Heart right ventricle (tissue), 16 donors: ENCODE results near the gene GIT2. TPM values are rescaled to one million over a fixed set of nuclear protein-coding genes. Genes with fewer than 3 reads are reported as not detected.
A peak's percentile ranks its signal among the peaks of the same experiment; 100 is the strongest.

Experiments
- ATAC-seq, 8 donors: fragments of 200-7000 bp; cut with Tn5 transposase; one replicate each; pipeline ENCODE4 v1.9.1; 2020; ENCODE audit warnings: mild to moderate bottlenecking in 8 of 8, moderate library complexity in 8 of 8, moderate number of reproducible peaks in 1 of 8
- DNase-seq, 2 donors: peaks; one replicate each; pipeline ENCODE4 v3.0.0-alpha.2; 2020
- H3K27ac ChIP-seq, 10 donors: fragments of 200-600 bp; sonication (generic) in 2 of 10; one replicate each; pipeline versions ENCODE4 v1.5.0 to v1.8.0; 2020 to 2022; ENCODE audit warnings: mild to moderate bottlenecking in 3 of 10
- H3K27me3 ChIP-seq, 7 donors: fragments of 200-600 bp; one replicate each; pipeline ENCODE4 v1.8.0; 2021 to 2022; ENCODE audit warnings: mild to moderate bottlenecking in 2 of 7
- H3K36me3 ChIP-seq, 9 donors: fragments of 200-600 bp; sonication (generic) in 1 of 9; one replicate each; pipeline versions ENCODE4 v1.5.0 to v1.8.0; 2020 to 2022; ENCODE audit warnings: mild to moderate bottlenecking in 2 of 9
- H3K4me1 ChIP-seq, 9 donors: fragments of 200-600 bp; sonication (generic) in 1 of 9; one replicate each; pipeline versions ENCODE4 v1.5.0 to v1.8.0; 2020 to 2022; ENCODE audit warnings: mild to moderate bottlenecking in 4 of 9
- H3K4me3 ChIP-seq, 10 donors: fragments of 200-600 bp; sonication (generic) in 2 of 10; one replicate each; pipeline versions ENCODE4 v1.5.0 to v1.8.0; 2020 to 2022; ENCODE audit warnings: mild to moderate bottlenecking in 7 of 10, moderate library complexity in 2 of 10
- H3K9me3 ChIP-seq, 11 donors: fragments of 200-600 bp in 10 of 11; sonication (generic) in 2 of 11; one replicate each; pipeline versions ENCODE4 v1.5.0 to v1.8.0; 2013 to 2022; ENCODE audit warnings: mild to moderate bottlenecking in 2 of 11, control low read depth in 1 of 11, moderate library complexity in 1 of 11
- CTCF ChIP-seq, 9 donors: fragments of 200-600 bp; sonication (generic) in 2 of 9; IDR thresholded peaks; one replicate each; pipeline versions ENCODE4 v1.5.0 to v1.8.0; 2021 to 2022; ENCODE audit warnings: antibody characterized with exemption in 9 of 9, mild to moderate bottlenecking in 5 of 9, moderate library complexity in 1 of 9
- WGBS, 2 donors: extraction: QIAGEN DNeasy Blood & Tissue Kit; methylation state at CpG; one replicate each; pipeline ENCODE4 v1.1.7; 2013; ENCODE audit warnings: inconsistent platforms in 1 of 2; 5-methylcytosine and 5-hydroxymethylcytosine counted together
- intact Hi-C, 10 donors: fragments of 100-400 bp; cut with DNase I; formaldehyde crosslinking; loops; one replicate each; pipeline versions ENCODE4 v1.11.1 to v1.14.2; 2022
- polyA plus RNA-seq, 2 donors: library from polyadenylated mRNA; stranded (reverse); fragments of 200-250 nt; gene quantifications; one replicate each; pipeline ENCODE4 v1.2.3, GENCODE V29; 2013
- total RNA-seq, 10 donors: library from RNA; stranded (reverse); fragmentation: NEBNext Ultra II Directional in 3 of 10; extraction: Animal tissue kit (Norgen Biotek cat#: 25700) in 3 of 10; gene quantifications; one replicate each; pipeline versions ENCODE4 v1.2.1 to v1.2.4, GENCODE V29; 2021 to 2023
- donor health status: Arrhythmogenic right ventricular cardiomyopathy.
- donor health status: ischemic (EF 13 %, LVEDD 7.1; RV severe dilation, severe dysfunction).
- donor health status: healthy with polysubstance abuse.
- donor health status: DM: no; HTN: yes; CAD: no.
- donor health status: DM: no; HTN: no; CAD: no.
- donor health status: ischemic (EF 25% LVEDD 6.9; RV normal size, moderate dysfunction).
- donor health status: ischemic (EF 25% LVEDD 5.7; RV mildly dilated, moderate dysfunction).
- donor health status: healthy.
- donor health status: DM: yes; HTN: yes; CAD: no.
- donor health status: Ischemic cardiomyopathy.
- donor health status: ischemic (EF 35%, LVEDD 5.7; RV mildly dilated, moderate dysfunction).
- donor health status: nonischemic (EF 11% LVEDD 7.7; RV severe dilation, severe dysfunction).
- donor health status: DM: yes; HTN: yes; CAD: no.
- donor health status: PGD.
- donor health status: ischemic (EF 29% LVEDD 5.4; RV normal size, mild dysfunction).
- donor health status: nonischemic (EF 23%, LVEDD 6.1; RV moderate dilation, normal function).

The GIT2 gene
- total and polyA plus RNA-seq, 12 donors: 17.8 to 44.9 (median 38.9) TPM

- H3K27ac ChIP-seq: peak overlapping the region in 1 of 10 donors; percentile 8
- no peaks in the 10 kb centered on the region for H3K27me3 ChIP-seq
- no peak overlapping the region for H3K4me3 ChIP-seq
- peaks cover 0 to 43% (median 25%) of the 10 kb centered on the region in 9 donors for H3K4me1 ChIP-seq
- peaks cover 0 to 18% (median 0%) of the 10 kb centered on the region in 11 donors for H3K9me3 ChIP-seq
- intact Hi-C loops: no loop called here
- no peak for DNase-seq
- 86 to 88% methylated on average over 8 of the region's 8 CpGs for WGBS, 2 donors
- no peak for TF ChIP-seq CTCF (IDR thresholded peaks at IDR 0.05)
- H3K36me3 ChIP-seq: peaks cover 0 to 15% (median 0%) of the 10 kb centered on the region in 9 donors
- ATAC-seq: no peak
Measured at GRCh38 chr12:110002676-110003515, 6.7 kb upstream of the GIT2 start.

- peaks cover 0 to 51% (median 25%) of the 10 kb centered on the region in 9 donors for H3K4me1 ChIP-seq
- intact Hi-C loops: no loop called here
Measured at GRCh38 chr12:110001596-110001995, 5.4 kb upstream of the GIT2 start.

GRCh38 chr12:109999983-110000505, 3.9 kb upstream of the GIT2 start:
- Histone ChIP-seq H3K36me3 (peaks cover 0 to 15% (median 0%) of the 10 kb centered on the region in 9 donors), H3K27me3 (no peaks in the 10 kb centered on the region), H3K4me1 (peaks cover 0 to 59% (median 30%) of the 10 kb centered on the region in 9 donors), H3K9me3 (no peaks in the 10 kb centered on the region), H3K4me3 (peak overlapping the region; percentile 76 to 98 (median 92)), H3K27ac (peak overlapping the region in 9 of 10 donors; percentile 73 to 97 (median 87))
- no peak for DNase-seq
- 2 to 3% methylated on average over 17 of the region's 17 CpGs for WGBS, 2 donors
- ATAC-seq: no peak
- intact Hi-C loops: loop anchor here in 1 of 10 donors (10.0 kb wide), 1 partner anchor 55 kb away; no protein-coding TSS in a partner anchor
- TF ChIP-seq CTCF (IDR thresholded peaks at IDR 0.05): no peak

More at GRCh38 chr12:110001596-110001995, 5.4 kb upstream of the GIT2 start:
- no peak overlapping the region for H3K4me3 ChIP-seq
- TF ChIP-seq CTCF (IDR thresholded peaks at IDR 0.05): no peak
- DNase-seq (no peak), ATAC-seq (no peak)
- peaks cover 0 to 7% (median 0%) of the 10 kb centered on the region in 11 donors for H3K9me3 ChIP-seq
- H3K36me3 ChIP-seq: peaks cover 0 to 15% (median 0%) of the 10 kb centered on the region in 9 donors
- no peak overlapping the region for H3K27ac ChIP-seq
- 81 to 86% methylated on average over 4 of the region's 4 CpGs for WGBS, 2 donors
- no peaks in the 10 kb centered on the region for H3K27me3 ChIP-seq

GRCh38 chr12:109999649-109999971, 3.4 kb upstream of the GIT2 start:
- H3K36me3 ChIP-seq: peaks cover 0 to 14% (median 0%) of the 10 kb centered on the region in 9 donors
- DNase-seq: no peak
- no peaks in the 10 kb centered on the region for H3K27me3 ChIP-seq
- peak overlapping the region in 9 of 10 donors; percentile 73 to 97 (median 87) for H3K27ac ChIP-seq
- TF ChIP-seq CTCF (IDR thresholded peaks at IDR 0.05): no peak
- H3K9me3 ChIP-seq: no peaks in the 10 kb centered on the region
- intact Hi-C loops: loop anchor here in 1 of 10 donors (10.0 kb wide), 1 partner anchor 55 kb away; no protein-coding TSS in a partner anchor
- ATAC-seq: no peak
- H3K4me1 ChIP-seq: peaks cover 0 to 63% (median 35%) of the 10 kb centered on the region in 9 donors
- 0 to 1% methylated on average over 22 to 27 of the region's 27 CpGs for WGBS, 2 donors
- H3K4me3 ChIP-seq: peak overlapping the region; percentile 76 to 98 (median 92)
